Measurements from ENCODE around the gene PLXNB1. TPM values are rescaled to one million over a fixed set of nuclear protein-coding genes. Genes with fewer than 3 reads are reported as not detected.

The PLXNB1 gene
- total RNA-seq, 1 donor from 2014 or later = 16.2 TPM

DNA sequence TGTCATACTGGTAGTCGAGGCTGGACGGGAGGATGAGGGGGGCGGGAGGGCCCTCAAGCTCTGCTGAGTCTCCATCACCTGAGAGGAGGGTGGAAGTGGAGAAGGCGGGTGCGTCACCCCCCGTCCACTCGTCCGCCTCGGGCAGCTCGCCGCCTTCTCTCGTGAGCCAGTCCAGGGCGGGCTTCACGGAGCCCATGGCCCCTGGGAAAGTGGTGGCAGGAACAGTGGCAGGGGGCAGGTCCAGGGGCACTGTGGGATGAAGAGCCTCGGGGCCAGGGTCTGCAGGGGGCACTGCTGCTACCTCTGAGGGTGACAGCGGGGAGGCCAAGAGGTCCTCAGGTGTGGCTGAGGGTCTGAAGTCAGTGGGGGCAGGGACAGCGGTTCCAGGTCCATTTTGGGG is 10.3 kb downstream of the PLXNB1 start:
- DNase-seq (ENCODE audit: low read depth, low spot score) = no peak

DNA sequence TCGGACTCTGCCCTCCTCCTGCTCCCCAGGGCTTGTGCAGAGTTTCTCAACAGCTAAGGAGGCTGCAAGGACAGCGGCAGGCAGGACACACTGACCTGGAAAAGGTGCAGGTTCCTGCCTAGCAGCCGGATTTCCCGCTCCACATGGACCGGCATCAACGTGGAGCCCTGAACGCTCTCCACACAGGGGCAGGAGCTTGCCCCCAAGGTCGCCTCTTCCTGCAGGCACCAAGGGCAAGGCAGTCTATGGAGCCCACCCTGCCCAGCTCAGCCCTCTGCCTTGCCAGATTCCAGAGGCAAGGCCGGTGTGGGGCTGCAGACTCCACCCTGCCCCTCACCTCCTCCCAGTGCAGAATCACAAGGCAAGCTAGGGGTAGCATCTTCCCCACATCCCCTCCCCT is 10.7 kb downstream of the PLXNB1 start:
- DNase-seq (ENCODE audit: low read depth, low spot score) = no peak

- DNase-seq (ENCODE audit: low read depth, low spot score) = no peak
These were observed 11.2 kb downstream of the PLXNB1 start for GRCh38 chr3:48418651-48419050.

DNA sequence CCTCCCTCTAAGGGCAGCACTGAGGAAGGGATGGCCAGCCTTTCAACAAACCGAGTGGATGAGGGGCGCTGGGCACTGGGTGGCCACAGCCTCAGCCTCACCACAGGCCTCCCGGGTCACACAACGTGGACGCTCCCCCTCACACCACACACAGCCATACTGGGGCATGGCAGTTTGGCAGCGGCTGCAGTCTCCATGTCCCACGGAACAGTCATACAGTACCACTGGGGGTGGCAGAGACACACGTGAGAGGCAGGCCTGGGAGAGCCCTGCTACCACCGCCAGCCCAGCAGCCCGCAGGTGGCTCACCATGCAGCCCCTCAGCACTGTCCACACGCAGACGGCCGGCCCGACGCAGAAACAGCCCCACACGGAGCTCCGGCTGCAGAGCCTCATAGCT is 11.7 kb downstream of the PLXNB1 start:
- no peak for DNase-seq (ENCODE audit: low read depth, low spot score)

- DNase-seq (ENCODE audit: low read depth, low spot score) = no peak
These were observed 12.3 kb downstream of the PLXNB1 start for GRCh38 chr3:48417529-48418108.

GRCh38 chr3:48416546-48416945 is 13.3 kb downstream of the PLXNB1 start:
- DNase-seq (ENCODE audit: low read depth, low spot score) = no peak

DNA sequence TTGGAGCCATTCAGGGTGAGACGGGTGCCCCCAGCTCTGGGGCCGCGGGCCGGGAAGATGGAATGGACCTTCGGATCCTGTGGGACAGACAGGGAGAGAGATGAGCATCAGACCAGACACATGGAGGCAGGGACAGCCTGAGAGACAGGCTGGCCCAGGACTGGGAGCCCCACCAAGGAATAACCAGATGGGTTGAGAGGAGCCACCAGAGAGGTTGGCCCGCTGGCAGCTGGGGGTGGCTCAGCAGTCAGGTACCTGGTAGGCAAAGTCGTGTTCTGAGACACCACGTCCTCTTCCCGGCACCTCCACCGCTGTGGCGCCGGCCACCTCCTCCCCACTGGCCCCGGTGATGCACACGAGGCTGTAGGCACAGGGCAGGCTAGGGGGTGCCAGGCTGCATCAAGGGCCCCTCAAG is 13.8 kb downstream of the PLXNB1 start:
- no peak for DNase-seq (ENCODE audit: low read depth, low spot score)

GRCh38 chr3:48415251-48415953 is 14.5 kb downstream of the PLXNB1 start:
- DNase-seq (ENCODE audit: low read depth, low spot score) = no peak

- no peak for DNase-seq (ENCODE audit: low read depth, low spot score)
These were observed 15.3 kb downstream of the PLXNB1 start for GRCh38 chr3:48414376-48415250.

- no peak for DNase-seq (ENCODE audit: low read depth, low spot score)
These were observed 16.3 kb downstream of the PLXNB1 start for GRCh38 chr3:48413611-48414010.

DNA sequence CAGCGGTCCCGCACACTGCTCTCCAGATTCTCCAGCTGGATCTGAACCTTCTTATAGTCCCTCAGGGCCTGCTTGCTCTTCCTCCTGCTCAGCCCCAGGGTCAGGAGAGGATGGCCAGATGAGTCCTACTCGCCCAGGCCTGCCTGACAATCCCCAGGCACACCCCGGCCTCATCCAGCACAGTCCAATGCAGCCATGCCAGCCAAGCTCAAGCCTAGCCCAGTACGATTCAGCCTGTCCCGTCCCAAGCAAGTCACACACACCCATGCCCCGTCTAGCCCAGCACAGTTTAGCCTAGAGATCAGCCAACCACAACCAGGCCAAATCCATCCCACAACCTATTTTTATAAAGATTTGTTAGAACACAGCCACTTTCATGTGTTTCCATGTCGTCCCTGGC is 16.8 kb downstream of the PLXNB1 start:
- DNase-seq (ENCODE audit: low read depth, low spot score) = no peak

DNA sequence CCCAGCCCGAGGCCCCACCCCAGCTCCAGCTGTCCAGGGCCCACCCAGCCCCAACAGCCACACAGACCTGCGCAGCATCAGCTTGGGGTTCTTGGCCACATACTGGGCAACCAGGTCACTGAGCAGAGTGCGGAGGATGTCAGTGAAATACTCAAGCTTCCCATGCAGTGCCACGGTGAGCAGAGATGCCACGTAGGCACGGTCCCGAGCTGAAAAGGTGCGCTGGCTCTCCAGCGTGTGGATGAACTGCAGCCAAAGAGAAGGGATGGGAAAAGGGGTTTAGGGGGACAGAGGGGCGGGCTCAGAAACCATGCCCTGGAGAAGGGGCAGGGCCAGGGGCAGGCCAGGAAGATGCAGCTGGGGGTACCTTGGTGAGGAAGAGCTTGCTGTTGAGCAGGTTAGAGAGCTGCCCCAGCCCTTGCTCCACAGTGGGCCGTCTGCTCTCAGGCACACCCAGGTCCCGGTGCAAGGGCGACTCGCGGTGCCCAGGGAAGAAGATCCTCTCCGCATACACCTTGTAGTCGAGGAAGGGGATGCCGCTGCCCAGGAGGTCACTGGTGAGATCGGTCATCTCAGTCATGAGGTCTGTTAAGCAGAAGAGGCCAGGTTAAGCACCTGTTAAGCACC is 17.4 kb downstream of the PLXNB1 start:
- DNase-seq (ENCODE audit: low read depth, low spot score) = no peak

DNA sequence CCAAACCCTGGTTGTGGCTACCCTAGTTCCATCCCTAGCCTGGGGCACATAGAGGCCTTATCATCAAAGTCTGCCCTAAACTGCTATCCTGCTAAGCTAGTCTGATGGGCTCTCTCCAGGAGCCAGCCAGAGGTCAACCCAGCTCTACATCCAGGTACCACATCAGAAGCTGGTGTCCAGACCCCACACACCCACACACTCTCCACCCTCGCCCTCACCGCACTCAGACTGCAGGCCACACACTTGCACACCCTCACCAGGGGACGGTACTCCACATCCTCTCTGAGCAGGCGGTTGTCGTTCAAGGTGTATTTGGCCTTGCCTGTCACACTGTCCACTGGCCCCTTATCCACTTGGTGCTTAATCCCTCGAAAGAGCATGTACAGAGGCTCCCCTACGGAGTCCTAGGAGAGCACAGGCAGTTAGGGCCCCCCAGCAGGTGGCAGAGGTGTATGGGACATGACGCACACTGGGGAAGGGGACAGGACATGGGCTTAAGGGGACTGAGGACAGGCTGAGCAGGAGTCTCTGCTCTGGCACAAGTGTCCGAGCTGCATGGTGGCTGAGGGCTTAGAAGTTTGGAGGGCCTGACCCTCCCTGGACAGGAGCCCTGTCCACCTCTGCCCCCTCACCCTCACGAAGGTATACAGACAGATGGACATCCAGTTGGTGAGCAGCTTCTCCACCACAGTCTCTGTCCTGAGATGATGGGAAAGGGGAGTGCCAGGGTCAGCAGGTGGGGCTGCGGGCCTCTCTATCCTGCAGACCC is 18.1 kb downstream of the PLXNB1 start:
- no peak for DNase-seq (ENCODE audit: low read depth, low spot score)

DNA sequence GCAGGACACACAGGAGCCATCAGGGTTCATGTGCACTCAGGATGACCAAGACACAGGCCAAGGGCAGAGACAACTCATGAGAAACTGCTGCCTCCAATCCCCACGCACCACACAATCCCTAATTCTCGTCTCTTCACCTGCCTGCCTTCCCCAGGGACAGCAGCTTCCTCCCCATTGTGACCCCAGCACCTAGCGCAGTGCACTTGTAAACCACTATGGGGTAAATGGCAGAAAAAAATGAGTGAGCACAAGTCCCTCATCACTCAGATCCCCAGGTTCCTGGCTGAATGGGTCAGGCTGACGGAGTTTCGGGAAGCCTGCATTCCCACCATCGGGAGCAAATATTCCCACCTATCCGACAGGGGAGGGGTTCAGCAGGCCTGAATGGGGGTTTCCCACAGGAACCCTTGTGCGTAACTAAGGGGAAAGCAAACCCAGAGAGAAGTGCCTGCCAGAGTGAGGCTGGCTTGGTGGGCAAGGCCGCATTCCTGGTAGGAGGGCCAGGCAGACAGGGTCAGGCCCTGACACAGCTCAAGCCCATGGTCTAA is 18.8 kb downstream of the PLXNB1 start:
- no peak for DNase-seq (ENCODE audit: low read depth, low spot score)

DNA sequence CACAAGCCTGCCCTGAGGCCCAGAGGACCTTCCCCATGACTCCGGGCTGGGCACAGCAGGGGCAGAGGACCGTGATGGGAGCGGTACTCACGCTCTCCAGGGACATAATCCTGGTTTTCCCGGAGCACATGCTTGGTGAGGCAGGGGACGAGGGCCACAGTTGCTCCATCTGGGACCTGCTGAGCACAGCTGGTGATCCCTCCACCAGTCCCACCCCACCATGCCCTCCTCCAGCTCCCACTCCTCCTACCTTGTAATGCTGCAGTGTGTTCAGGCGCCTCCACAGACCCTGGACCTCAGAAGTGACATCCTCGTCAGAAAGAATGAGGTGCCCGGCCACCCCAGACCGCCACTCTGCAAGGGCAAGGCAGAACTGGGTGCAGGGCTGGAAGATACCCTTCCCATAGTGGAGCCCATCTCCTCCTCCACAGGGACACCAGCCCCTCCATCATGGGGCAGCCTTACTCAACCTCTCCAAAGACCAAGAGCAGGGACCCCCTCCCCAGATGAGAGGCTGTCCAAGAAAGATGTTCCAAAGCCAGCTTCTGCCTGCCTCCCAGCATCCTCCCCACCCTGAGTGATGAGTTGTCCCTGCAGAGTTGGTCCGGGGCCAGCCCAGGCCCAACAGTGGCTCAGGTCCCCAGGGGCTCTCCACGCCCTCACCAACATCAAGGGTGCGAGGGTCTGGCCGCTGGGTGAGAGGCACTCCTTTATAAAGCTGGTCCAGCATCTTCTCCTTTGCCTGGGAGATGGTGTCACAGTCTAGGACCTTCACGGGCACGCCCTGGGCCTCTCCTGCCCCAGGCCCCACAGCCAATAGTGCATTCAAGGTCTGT is 19.5 kb downstream of the PLXNB1 start:
- DNase-seq (ENCODE audit: low read depth, low spot score) = no peak

DNA sequence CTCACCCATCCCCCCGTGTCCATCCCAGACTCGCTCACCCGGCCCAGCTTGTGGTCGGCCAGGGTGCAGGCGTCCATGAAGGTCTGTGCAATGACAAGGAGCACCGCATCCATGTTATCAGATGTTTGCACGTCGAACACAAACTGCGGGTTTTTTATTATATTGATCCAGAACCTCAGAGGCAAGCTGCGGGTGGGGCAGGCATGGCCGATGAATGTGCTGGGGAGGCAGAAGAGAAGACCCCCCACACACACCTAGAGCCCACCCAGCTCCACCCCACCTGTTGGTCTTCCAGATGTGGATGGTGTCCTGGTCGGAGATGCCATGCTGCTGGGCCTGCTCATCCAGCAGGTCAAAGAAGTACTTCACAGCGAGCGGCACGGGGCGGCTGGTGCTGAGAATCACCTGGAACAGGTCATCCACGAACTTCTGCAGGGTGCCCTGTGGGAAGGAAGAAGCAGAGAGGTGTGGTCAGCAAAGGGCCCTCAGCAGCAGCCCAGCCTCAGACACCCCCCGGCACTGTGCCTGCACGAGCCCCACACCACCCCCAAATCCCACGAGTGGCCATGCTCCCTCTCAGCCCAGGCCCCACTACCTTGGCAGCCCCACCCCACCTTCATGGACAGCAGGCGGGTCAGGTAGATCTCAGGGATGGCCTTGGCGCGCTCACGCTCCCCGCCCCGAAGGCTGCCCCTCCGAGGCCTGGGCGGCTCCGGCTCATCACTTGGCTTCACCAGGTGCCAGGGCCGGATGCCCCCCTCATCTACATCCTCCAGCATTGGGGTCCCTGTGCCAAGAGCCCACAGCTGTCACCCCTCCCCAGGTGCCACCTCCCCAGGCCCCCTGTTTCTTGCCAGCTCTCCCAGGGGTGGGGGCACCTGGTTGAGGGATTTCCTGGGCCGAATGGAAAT is 20.3 kb downstream of the PLXNB1 start:
- DNase-seq (ENCODE audit: low read depth, low spot score) = no peak

DNA sequence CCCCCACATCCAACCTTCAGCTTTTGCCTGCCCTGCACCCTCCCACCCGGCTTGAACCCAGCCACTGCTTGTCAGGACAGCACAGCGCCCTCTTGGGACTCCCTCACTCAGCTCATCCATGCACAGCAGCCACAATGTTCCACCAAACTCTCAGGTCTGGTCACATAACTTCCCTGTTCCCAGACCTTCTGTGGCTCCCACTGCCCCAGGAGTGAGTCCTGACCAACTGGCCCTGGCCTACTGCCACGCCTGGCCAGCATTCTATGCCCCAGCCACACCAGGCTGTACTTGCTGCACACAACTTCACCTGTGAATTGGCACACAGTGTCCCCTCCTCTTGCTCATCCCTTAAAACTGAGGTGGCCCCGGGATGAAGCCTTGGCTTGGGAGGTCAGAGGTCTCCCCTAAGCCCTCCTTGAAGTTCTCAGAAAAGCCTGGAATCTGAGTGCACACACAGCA is 21.0 kb downstream of the PLXNB1 start:
- DNase-seq (ENCODE audit: low read depth, low spot score) = no peak

DNA sequence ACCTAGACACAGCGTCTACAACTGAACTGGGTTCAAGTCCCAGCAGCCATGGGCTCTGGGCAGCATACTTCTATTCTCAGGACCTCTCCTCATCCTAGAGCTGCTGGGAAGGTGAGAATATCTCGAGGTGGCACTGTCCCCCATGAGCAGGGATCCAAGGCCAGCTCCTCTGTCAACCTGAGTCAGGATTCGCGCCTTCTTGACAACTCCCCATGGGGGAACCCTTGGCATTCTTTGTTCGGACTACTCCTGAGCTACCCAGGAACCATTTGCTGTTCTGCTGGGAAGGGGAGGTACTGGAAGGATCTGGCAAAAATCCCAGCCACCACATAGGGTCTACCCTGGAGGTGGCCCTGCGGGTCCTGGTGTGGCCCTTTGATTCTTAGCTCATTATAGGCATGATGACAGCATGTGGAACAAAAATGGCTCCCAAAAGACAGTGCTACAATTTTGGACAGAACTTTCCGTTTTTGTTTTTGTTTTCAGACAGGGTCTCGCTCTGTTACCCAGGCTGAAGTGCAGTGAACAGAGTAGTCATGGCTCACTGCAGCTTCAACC is 22.3 kb downstream of the PLXNB1 start:
- no peak for DNase-seq (ENCODE audit: low read depth, low spot score)
